HepG2 (cell line): Measurements from ENCODE around the gene LLGL2. TPM values are rescaled to one million over a fixed set of nuclear protein-coding genes. Genes with fewer than 3 reads are reported as not detected.

Experiments used
- ATAC-seq: fragments of 200-7000 bp; cut with Tn5 transposase; 3 replicates; pipeline ENCODE4 v1.9.1; 2020; ENCODE audit warnings: mild to moderate bottlenecking, moderate library complexity
- BruUV-seq: library from RNA; stranded (reverse); fragments of 400-500 nt; replicated peaks from 2 replicates; lab custom pipeline; 2021; lab: Mats Ljungman, UMichigan
- CTCF ChIA-PET: fragments of 300-600 bp; formaldehyde crosslinking; extraction: SDS; loops from one replicate; lab custom pipeline; 2021; ENCODE audit warnings: low total read pairs, inconsistent platforms, low intra/inter-chr PET ratio; lab: Yijun Ruan, JAX
- POLR2A ChIA-PET: fragments of 350-600 bp; sonication (Branson Sonifier 250); formaldehyde crosslinking; loops from one replicate; lab custom pipeline; 2020; ENCODE audit warnings: antibody characterized with exemption, inconsistent platforms; lab: Yijun Ruan, JAX
- DNase-seq: peaks from one replicate; pipeline ENCODE4 v3.0.0-alpha.2; 2015; ENCODE audit warnings: low spot score
- FAIRE-seq: peaks from 3 replicates; lab custom pipeline; 2011; peaks lifted over from hg19 to GRCh38; lab: Jason Lieb, UNC
- H2AFZ ChIP-seq: one replicate; pipeline ENCODE4 v1.6.1; 2011; ENCODE audit warnings: low read length, inconsistent platforms
- H3K27ac ChIP-seq: fragments of 300-600 bp; 3 replicates; pipeline ENCODE4 v1.8.0; 2011; ENCODE audit warnings: mixed run types, mild to moderate bottlenecking, mixed read lengths, low read length, inconsistent platforms; ENCODE audit not compliant: insufficient read depth; ENCODE audit errors: extremely low read length
- H3K27me3 ChIP-seq, 2 experiments: fragments of 200-600 bp in 1 of 2; 2 replicates in 1 of 2; 3 replicates in 1 of 2; pipeline versions ENCODE4 v1.6.0 to v1.8.0; 2011; ENCODE audit warnings: low read length in 2 of 2, mild to moderate bottlenecking in 2 of 2, moderate library complexity in 2 of 2, inconsistent platforms in 1 of 2; ENCODE audit not compliant: insufficient read depth in 2 of 2, control insufficient read depth in 1 of 2
- H3K36me3 ChIP-seq, 2 experiments: fragments of 200-600 bp in 1 of 2; replicated peaks in 1 of 2; 2 replicates in 1 of 2; 3 replicates in 1 of 2; pipeline versions ENCODE4 v1.5.1 to v1.8.0; 2011; ENCODE audit warnings: low read length in 2 of 2, inconsistent platforms in 1 of 2; ENCODE audit not compliant: insufficient read depth in 2 of 2, control insufficient read depth in 1 of 2
- H3K4me1 ChIP-seq: 2 replicates; pipeline ENCODE4 v1.5.1; 2012; ENCODE audit warnings: low read length, inconsistent platforms; ENCODE audit not compliant: insufficient read depth
- H3K4me2 ChIP-seq: 2 replicates; pipeline ENCODE4 v1.6.0; 2011; ENCODE audit warnings: low read depth, low read length, inconsistent platforms
- H3K4me3 ChIP-seq, 3 experiments: fragments of 200-600 bp in 1 of 3; sonication (generic), shearing (Covaris generic) in 1 of 3; replicated peaks in 1 of 3; 2 replicates each; pipeline ENCODE4 v1.5.1; 2011 to 2016; ENCODE audit warnings: low read length in 3 of 3, inconsistent platforms in 2 of 3, low read depth in 2 of 3, mild to moderate bottlenecking in 2 of 3, control low read depth in 1 of 3, mixed read lengths in 1 of 3; ENCODE audit not compliant: insufficient read depth in 1 of 3
- H3K79me2 ChIP-seq: one replicate; pipeline ENCODE4 v1.6.1; 2011; ENCODE audit warnings: low read length, inconsistent platforms; ENCODE audit not compliant: insufficient read depth
- H3K9ac ChIP-seq: 2 replicates; pipeline ENCODE4 v1.6.0; 2011; ENCODE audit warnings: mild to moderate bottlenecking, low read depth, low read length, inconsistent platforms; ENCODE audit not compliant: insufficient read depth
- H3K9me3 ChIP-seq: 2 replicates; pipeline ENCODE4 v1.5.1; 2012; ENCODE audit warnings: mild to moderate bottlenecking, low read length
- H4K20me1 ChIP-seq: 2 replicates; pipeline ENCODE4 v1.6.0; 2011; ENCODE audit warnings: inconsistent platforms, mild to moderate bottlenecking, low read length, moderate library complexity; ENCODE audit not compliant: insufficient read depth
- ATF3 ChIP-seq: sonication (generic); formaldehyde crosslinking; IDR thresholded peaks from 2 replicates; pipeline ENCODE4 v1.4.0; 2020; ENCODE audit warnings: missing genetic modification reagents
- ATM ChIP-seq: fragments of 450-650 bp; IDR thresholded peaks from 2 replicates; pipeline ENCODE4 v1.7.1; 2017; ENCODE audit warnings: mild to moderate bottlenecking, borderline replicate concordance
- ETV6 ChIP-seq: sonication (generic); formaldehyde crosslinking; conservative IDR thresholded peaks from 2 replicates; pipeline ENCODE4 v1.4.0; 2020; ENCODE audit warnings: missing genetic modification reagents
- HHEX ChIP-seq: IDR thresholded peaks from 2 replicates; pipeline ENCODE4 v1.6.1; 2016; ENCODE audit warnings: control low read depth
- HOXA9 ChIP-seq: sonication (generic); formaldehyde crosslinking; IDR thresholded peaks from 2 replicates; pipeline ENCODE4 v1.8.1; 2022; ENCODE audit warnings: missing genetic modification reagents, mild to moderate bottlenecking, moderate library complexity, borderline replicate concordance
- KMT2A ChIP-seq: sonication (generic); formaldehyde crosslinking; IDR thresholded peaks from 2 replicates; pipeline ENCODE4 v1.4.0; 2020; ENCODE audit warnings: missing genetic modification reagents
- NR2F2 ChIP-seq: IDR thresholded peaks from 2 replicates; pipeline ENCODE4 v1.6.1; 2012; ENCODE audit warnings: low read depth, inconsistent platforms, borderline replicate concordance
- NRL ChIP-seq: sonication (generic); formaldehyde crosslinking; IDR thresholded peaks from 2 replicates; pipeline ENCODE4 v1.5.0; 2020; ENCODE audit warnings: missing genetic modification reagents, mild to moderate bottlenecking, moderate library complexity, borderline replicate concordance
- POLR2G ChIP-seq: fragments of 200-400 bp; formaldehyde crosslinking; IDR thresholded peaks from 2 replicates; pipeline ENCODE4 v1.6.1; 2018; ENCODE audit warnings: mild to moderate bottlenecking, low read depth, low read length, moderate library complexity
- RBFOX2 ChIP-seq: fragments of 200-400 bp; formaldehyde crosslinking; IDR thresholded peaks from 2 replicates; pipeline ENCODE4 v1.6.1; 2017; ENCODE audit warnings: low read depth, mild to moderate bottlenecking, low read length
- TBX2 ChIP-seq: sonication (generic); formaldehyde crosslinking; IDR thresholded peaks from 2 replicates; pipeline ENCODE4 v1.5.0; 2020; ENCODE audit warnings: missing genetic modification reagents, mild to moderate bottlenecking, borderline replicate concordance
- XBP1 ChIP-seq: sonication (generic); formaldehyde crosslinking; IDR thresholded peaks from 2 replicates; pipeline ENCODE4 v1.5.0; 2020; ENCODE audit warnings: missing genetic modification reagents
- ZFP36L2 ChIP-seq: sonication (generic); formaldehyde crosslinking; IDR thresholded peaks from 2 replicates; pipeline ENCODE4 v1.4.0; 2020; ENCODE audit warnings: missing genetic modification reagents
- ZMYM3 ChIP-seq: sonication (generic); formaldehyde crosslinking; IDR thresholded peaks from 2 replicates; pipeline ENCODE4 v1.5.1; 2020; ENCODE audit warnings: mild to moderate bottlenecking, missing genetic modification reagents
- ZNF207 ChIP-seq: fragments of 450-650 bp; IDR thresholded peaks from 2 replicates; pipeline ENCODE4 v1.6.1; 2016; ENCODE audit warnings: antibody characterized with exemption, borderline replicate concordance
- ZNF441 ChIP-seq: sonication (generic); formaldehyde crosslinking; IDR thresholded peaks from 2 replicates; pipeline ENCODE4 v1.7.0; 2021; ENCODE audit warnings: missing genetic modification reagents, borderline replicate concordance
- ZNF460 ChIP-seq: sonication (generic); formaldehyde crosslinking; IDR thresholded peaks from 2 replicates; pipeline ENCODE4 v1.5.1; 2020; ENCODE audit warnings: missing genetic modification reagents, mild to moderate bottlenecking, borderline replicate concordance
- ZNF768 ChIP-seq: sonication (generic); formaldehyde crosslinking; IDR thresholded peaks from 2 replicates; pipeline ENCODE4 v1.4.0; 2020; ENCODE audit warnings: missing genetic modification reagents
- ZSCAN29 ChIP-seq: sonication (generic); formaldehyde crosslinking; conservative IDR thresholded peaks from 2 replicates; pipeline ENCODE4 v1.4.0; 2020; ENCODE audit warnings: mild to moderate bottlenecking, missing genetic modification reagents
- WGBS: methylation state at CpG from one replicate; pipeline ENCODE4 v1.1.6; 2017; ENCODE audit warnings: low lambda C conversion rate; 5-methylcytosine and 5-hydroxymethylcytosine counted together
- in situ Hi-C: cut with HindIII; loops from 2 replicates; pipeline ENCODE4 v1.10.0; 2017; ENCODE audit warnings: low pct_unique_long_range_greater_than_20kb; ENCODE audit not compliant: extremely low pct_ligation_motif_present
- intact Hi-C: fragments of 100-400 bp; cut with micrococcal nuclease; formaldehyde crosslinking; loops from one replicate; pipeline ENCODE4 v1.10.0; 2022; ENCODE audit not compliant: unreplicated experiment
- polyA plus RNA-seq, 8 experiments: library from polyadenylated mRNA; depleted of rRNA in 3 of 8; stranded (reverse) in 7 of 8; unstranded in 1 of 8; fragments of >200 nt; fragmentation: Illumina TruSeq in 4 of 8; extraction: Trizol in 4 of 8; gene quantifications; 2 replicates each; pipeline versions ENCODE4 v1.2.1 to v1.2.3, GENCODE V29; 2011 to 2016; ENCODE audit warnings: low read depth in 4 of 8, missing spikeins in 1 of 8, mixed read lengths in 1 of 8; ENCODE audit not compliant: insufficient read depth in 1 of 8
- total RNA-seq, 5 experiments: library from RNA; depleted of rRNA; stranded (reverse); fragments of >200 nt; fragmentation: Illumina TruSeq; extraction: Trizol; gene quantifications; 2 replicates each; pipeline ENCODE4 v1.2.3, GENCODE V29; 2016; ENCODE audit warnings: low read depth in 1 of 5

Gene LLGL2
- total and polyA plus RNA-seq, 2 of the 13 experiments (the other 11 are each of a cell fraction or from before 2014, with no cell fraction given), result 83.0 to 86.7 TPM

GRCh38 chr17:75502721-75503329 is 22.7 kb upstream of the LLGL2 start:
- no peak overlapping the region for H3K4me2 ChIP-seq
- intact Hi-C loops, result no loop called here
- no peaks in the 10 kb centered on the region for H3K79me2 ChIP-seq
- no peaks in the 10 kb centered on the region for H4K20me1 ChIP-seq
- H3K27ac ChIP-seq, result no peak overlapping the region
- TF ChIP-seq POLR2G (no peak), RBFOX2 (peak; percentile 50; the same call in 1 of the 2 replicates)
- peaks cover 15% of the 10 kb centered on the region for H3K4me1 ChIP-seq
- no peak overlapping the region for H2AFZ ChIP-seq
- H3K27me3 ChIP-seq, result no peaks in the 10 kb centered on the region
- FAIRE-seq (no peak), ATAC-seq (no peak), DNase-seq (no peak)
- no peaks in the 10 kb centered on the region for H3K9me3 ChIP-seq
- peaks cover 19 to 42% of the 10 kb centered on the region in 2 experiments; a peak in 4 of 5 replicates for H3K36me3 ChIP-seq
- WGBS, result 95% methylated on average over 21 of the region's 25 CpGs
- no TSS peak for BruUV-seq
- no peak overlapping the region for H3K9ac ChIP-seq
- CTCF ChIA-PET, result interaction anchor here (2.7 kb wide), 1 partner anchor 13 kb away, joined by 22 read pairs; the partner anchor contains the start of genes CASKIN2 and TSEN54
- no peak overlapping the region for H3K4me3 ChIP-seq
- POLR2A ChIA-PET, result interaction anchor here (0.9 to 1.3 kb wide), 3 partner anchors 9 to 54 kb away, joined by 3 to 4 read pairs (median 3); no protein-coding TSS in a partner anchor
- in situ Hi-C loops, result no loop called here

GRCh38 chr17:75503337-75503950 is 22.1 kb upstream of the LLGL2 start:
- intact Hi-C loops, result no loop called here

More at GRCh38 chr17:75503337-75503950, 22.1 kb upstream of the LLGL2 start:
- no peak for FAIRE-seq
- H3K4me2 ChIP-seq, result no peak overlapping the region
- ChIA-PET CTCF (interaction anchor here (1.2 to 2.7 kb wide), 3 partner anchors 12 to 98 kb away, joined by 3 to 22 read pairs (median 4); partner anchors contain the start of genes CASKIN2, LLGL2 and TSEN54), POLR2A (interaction anchor here (0.9 to 1.0 kb wide), 2 partner anchors 8 to 54 kb away, joined by 3 to 4 read pairs; no protein-coding TSS in a partner anchor)
- BruUV-seq, result no TSS peak
- H3K4me3 ChIP-seq, result no peak overlapping the region
- no peak for ATAC-seq
- H2AFZ ChIP-seq, result no peak overlapping the region
- TF ChIP-seq KMT2A (CRISPR knock-in tag) (no peak), ATM (no peak), ZNF441 (no peak), XBP1 (no peak), ZMYM3 (CRISPR knock-in tag) (no peak), ZNF460 (CRISPR knock-in tag) (no peak), HHEX (no peak), ZNF207 (no peak), ZNF768 (no peak), ZSCAN29 (CRISPR knock-in tag) (no peak), NR2F2 (no peak), TBX2 (CRISPR knock-in tag) (no peak), ATF3 (CRISPR knock-in tag) (no peak), HOXA9 (CRISPR knock-in tag) (no peak), NRL (CRISPR knock-in tag) (no peak), ZFP36L2 (no peak), ETV6 (CRISPR knock-in tag) (no peak)
- H3K27ac ChIP-seq, result no peak overlapping the region
- no peaks in the 10 kb centered on the region for H4K20me1 ChIP-seq
- no peaks in the 10 kb centered on the region for H3K27me3 ChIP-seq
- WGBS, result 93% methylated on average over 9 of the region's 23 CpGs
- peaks cover 22% of the 10 kb centered on the region for H3K4me1 ChIP-seq
- H3K79me2 ChIP-seq, result no peaks in the 10 kb centered on the region
- DNase-seq, result no peak
- H3K36me3 ChIP-seq, result peaks cover 13 to 42% of the 10 kb centered on the region in 2 experiments; a peak in 4 of 5 replicates
- no peaks in the 10 kb centered on the region for H3K9me3 ChIP-seq
- H3K9ac ChIP-seq, result no peak overlapping the region
- in situ Hi-C loops, result no loop called here
